MG63 (cell line): ENCODE results near the gene ZNF747. TPM values are rescaled to one million over a fixed set of nuclear protein-coding genes. Genes with fewer than 3 reads are reported as not detected.
"Not testable (repeated sequence)": the region's sequence is repeated elsewhere in the genome, so short reads cannot be mapped to it uniquely, and the experiment has no call there.

Source experiments
- DNase-seq: peaks from one replicate; pipeline ENCODE4 v3.0.0-alpha.2; 2020
- H3K27me3 ChIP-seq: fragments of 250-450 bp; sonication (Bioruptor Pico); 2 replicates; pipeline ENCODE4 v1.5.1; 2020; ENCODE audit warnings: mild to moderate bottlenecking, moderate library complexity
- H3K36me3 ChIP-seq: fragments of 250-450 bp; sonication (Bioruptor Pico); 2 replicates; pipeline ENCODE4 v1.5.1; 2020; ENCODE audit warnings: mild to moderate bottlenecking, moderate library complexity
- H3K4me3 ChIP-seq: fragments of 250-450 bp; sonication (Bioruptor Pico); 2 replicates; pipeline ENCODE4 v1.5.1; 2020; ENCODE audit warnings: mild to moderate bottlenecking, moderate library complexity
- H3K9me3 ChIP-seq: fragments of 250-450 bp; sonication (Bioruptor Pico); 2 replicates; pipeline ENCODE4 v1.5.1; 2020; ENCODE audit warnings: mild to moderate bottlenecking, moderate library complexity
- total RNA-seq: library from RNA; depleted of rRNA; stranded (reverse); fragments of >200 nt; shearing (Covaris generic); gene quantifications from 2 replicates; pipeline ENCODE4 v1.2.3, GENCODE V29; 2014; ENCODE audit warnings: low replicate concordance

The ZNF747 gene
- total RNA-seq, 1 experiment from 2014 or later = 27.9 TPM

DNA sequence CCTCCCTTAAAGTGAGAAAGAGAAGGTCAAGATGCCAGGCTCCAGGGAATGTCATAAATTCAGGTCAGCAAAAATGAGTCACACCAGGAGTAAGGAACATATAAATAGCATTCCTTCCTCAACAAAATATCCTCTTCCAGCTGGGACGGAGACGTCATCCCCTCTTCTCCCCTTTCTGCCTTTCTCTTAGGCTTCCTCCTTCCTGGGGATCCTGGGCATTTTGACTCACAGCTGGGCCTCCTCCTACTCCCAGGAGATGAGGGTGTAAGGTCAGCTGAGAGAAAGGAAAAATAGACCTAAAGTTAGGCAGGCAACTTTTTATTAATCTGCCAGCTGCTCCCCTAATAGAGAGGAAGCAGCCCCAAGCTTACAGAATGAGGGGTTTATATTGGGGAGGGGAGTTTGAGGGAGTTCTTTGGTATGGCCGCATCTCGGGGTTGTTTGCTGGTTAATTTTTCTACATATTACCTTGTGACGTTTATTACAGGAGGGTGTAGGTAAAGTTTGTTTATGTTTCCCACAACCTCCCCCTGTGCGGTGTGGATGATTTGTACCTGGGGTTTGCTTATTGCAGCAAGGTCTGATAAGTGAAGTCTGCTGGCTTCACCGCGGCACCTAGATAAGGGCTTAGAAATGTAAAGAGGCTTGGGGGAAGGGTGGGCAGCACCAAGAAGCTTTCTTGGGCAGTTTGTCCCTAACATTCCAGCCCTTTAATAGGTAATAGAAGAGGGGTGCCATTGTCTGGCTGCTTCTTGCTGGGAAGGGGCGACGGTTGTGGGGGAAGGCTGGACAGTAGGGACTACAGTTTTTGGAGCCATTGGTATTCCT is 7.1 kb upstream of the ZNF747 start:
- Histone ChIP-seq H3K27me3 (no peaks in the 10 kb centered on the region), H3K36me3 (peaks cover 3% of the 10 kb centered on the region), H3K4me3 (no peak overlapping the region), H3K9me3 (no peaks in the 10 kb centered on the region)
- no peak for DNase-seq

DNA sequence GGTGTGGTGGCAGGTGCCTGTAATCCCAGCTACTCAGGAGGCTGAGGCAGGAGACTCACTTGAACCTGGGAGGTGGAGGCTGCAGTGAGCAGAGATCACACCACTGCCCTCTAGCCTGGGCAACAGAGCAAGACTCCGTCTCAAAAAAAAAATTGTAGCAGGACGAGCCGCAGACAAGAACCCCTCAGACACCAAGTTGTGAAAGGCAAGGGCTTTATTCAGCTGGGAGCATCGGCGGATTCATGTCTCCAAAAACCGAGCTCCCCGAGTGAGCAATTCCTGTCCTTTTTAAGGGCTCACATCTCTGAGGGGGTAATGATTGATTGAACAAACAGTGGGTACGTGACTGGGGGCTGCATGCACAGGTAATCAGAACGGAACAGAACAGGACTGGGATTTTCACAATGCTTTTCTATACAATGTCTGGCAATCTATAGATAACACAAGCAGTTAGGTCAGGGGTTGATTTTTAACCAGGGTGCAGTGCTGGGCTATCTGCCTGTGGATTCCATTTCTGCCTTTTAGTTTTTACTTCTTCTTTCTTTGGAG is 6.3 kb upstream of the ZNF747 start:
- DNase-seq, H3K9me3 ChIP-seq, H3K4me3 ChIP-seq, H3K27me3 ChIP-seq, H3K36me3 ChIP-seq: not testable (repeated sequence)

DNA sequence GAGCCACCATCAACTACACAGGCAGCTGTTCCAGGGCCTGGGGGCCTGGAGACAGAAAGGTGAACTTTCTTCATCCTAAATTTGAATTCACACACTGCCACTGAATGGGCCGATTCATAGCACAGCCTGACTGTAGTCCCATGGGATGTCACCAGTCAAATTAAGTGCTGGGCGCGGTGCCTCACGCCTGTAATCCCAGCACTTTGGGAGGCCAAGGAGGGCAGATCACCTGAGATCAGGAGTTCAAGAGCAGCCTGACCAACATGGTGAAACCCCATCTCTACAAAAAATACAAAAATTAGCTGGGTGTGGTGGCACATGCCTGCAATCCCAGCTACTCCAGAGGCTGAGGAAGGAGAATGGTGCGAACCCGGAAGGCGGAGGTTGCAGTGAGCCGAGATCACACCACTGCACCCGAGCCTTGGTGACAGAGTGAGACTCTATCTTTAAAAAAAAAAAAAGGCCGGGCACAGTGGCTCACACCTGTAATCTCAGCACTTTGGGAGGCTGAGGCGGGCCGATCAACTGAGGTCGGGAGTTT is 5.4 kb upstream of the ZNF747 start:
- H3K27me3 ChIP-seq, H3K36me3 ChIP-seq, H3K4me3 ChIP-seq, H3K9me3 ChIP-seq, DNase-seq: not testable (repeated sequence)

DNA sequence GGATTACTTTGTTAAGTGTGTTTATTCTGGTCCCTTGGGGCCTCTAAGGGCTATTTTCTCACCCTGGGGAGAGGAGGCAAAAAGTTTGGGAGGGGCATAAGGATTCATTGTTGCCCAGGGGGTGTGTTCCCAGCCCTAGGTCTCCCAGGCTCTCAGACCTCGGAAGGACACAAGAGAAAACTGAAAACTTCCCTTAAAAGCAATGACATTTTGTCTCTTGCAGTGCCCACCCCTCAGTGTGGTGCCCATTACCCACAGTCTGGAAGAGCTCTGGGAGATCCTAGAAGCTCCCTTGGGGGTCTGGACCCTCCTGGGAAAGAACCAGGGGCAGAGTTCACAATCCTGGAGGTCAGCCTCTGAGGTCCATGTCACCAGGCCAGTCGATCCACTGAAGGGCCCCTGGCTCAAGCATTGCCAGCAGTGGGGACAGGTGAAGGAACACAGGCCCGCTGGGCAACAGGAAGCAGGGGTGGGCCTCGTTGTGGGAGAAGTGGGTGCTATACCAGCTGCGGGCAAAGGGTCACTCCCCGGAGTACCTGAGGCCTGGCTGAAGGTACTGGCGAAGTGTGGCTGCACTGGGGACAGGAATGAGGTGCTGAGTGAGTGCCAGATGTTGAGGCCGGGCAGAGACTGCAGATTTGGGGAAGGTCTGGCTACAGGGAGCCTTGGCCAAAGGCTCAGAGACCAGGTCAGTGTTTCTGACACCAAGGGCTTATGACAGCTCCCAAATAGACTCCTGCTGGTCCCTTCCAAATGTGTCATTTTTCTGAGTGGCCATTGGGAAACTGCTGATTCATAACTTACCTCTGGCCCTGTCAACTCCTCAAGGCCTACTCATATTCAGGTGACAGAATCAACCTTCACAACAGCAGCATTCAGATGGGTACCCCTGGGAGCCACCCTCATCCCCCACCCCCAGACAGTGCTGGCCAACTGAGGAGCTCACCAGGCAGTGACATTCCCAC is 4.6 kb upstream of the ZNF747 start:
- Histone ChIP-seq H3K9me3 (no peaks in the 10 kb centered on the region), H3K36me3 (peaks cover 5% of the 10 kb centered on the region), H3K27me3 (no peaks in the 10 kb centered on the region), H3K4me3 (no peak overlapping the region)
- DNase-seq = no peak

DNA sequence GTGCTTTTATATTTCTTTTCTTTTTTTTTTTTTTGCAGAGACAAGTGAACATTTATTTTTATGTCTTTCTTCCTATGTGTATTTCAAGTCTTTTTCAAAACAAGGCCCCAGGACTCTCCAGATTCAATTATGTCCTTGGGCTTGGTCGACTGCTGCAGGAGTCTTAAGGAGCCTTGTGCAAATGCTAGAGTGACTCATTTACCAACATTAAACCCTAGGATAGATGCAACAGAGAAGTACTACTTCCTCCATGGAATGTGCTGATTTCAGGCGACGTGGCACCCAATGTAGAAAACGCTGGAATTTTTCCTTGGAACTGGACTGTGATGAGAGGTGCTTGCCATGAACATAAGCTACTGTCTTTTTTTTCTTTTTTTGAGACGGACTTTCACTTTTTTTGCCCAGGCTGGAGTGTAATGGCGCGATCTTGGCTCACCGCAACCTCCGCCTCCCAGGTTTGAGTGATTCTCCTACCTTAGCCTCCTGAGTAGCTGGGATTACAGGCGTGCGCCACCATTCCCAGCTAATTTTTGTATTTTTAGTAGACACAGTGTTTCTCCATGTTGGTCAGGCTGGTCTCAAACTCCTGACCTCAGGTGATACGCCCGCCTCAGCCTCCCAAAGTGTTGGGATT is 1.9 kb upstream of the ZNF747 start:
- H3K36me3 ChIP-seq = peaks cover 24% of the 10 kb centered on the region
- DNase-seq, H3K27me3 ChIP-seq, H3K4me3 ChIP-seq, H3K9me3 ChIP-seq: not testable (repeated sequence)

DNA sequence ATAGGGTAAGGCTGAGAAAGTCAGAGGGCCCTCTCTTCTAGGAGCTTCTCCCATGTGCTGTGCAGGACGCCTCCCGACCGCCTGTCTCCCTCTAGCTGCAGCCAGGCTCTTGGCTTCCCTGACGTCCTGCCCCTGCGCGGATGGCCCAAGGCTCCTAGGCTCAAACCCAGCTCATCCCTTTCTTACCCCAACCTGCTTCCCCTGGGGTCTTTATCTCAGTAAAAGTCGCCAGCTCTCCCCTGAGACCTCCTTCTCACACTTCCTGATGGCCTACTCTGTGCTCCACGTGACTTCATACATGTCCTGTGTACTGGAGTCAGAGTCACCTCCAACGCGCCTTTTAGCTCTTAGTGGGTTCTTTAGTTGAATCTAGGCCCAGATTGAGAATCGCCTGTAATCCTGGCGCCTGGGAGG is 1.1 kb upstream of the ZNF747 start:
- peak; percentile 84 for DNase-seq
- Histone ChIP-seq H3K36me3 (peaks cover 31% of the 10 kb centered on the region), H3K4me3 (peak overlapping the region; percentile 68), H3K27me3 (no peaks in the 10 kb centered on the region), H3K9me3 (no peaks in the 10 kb centered on the region)

DNA sequence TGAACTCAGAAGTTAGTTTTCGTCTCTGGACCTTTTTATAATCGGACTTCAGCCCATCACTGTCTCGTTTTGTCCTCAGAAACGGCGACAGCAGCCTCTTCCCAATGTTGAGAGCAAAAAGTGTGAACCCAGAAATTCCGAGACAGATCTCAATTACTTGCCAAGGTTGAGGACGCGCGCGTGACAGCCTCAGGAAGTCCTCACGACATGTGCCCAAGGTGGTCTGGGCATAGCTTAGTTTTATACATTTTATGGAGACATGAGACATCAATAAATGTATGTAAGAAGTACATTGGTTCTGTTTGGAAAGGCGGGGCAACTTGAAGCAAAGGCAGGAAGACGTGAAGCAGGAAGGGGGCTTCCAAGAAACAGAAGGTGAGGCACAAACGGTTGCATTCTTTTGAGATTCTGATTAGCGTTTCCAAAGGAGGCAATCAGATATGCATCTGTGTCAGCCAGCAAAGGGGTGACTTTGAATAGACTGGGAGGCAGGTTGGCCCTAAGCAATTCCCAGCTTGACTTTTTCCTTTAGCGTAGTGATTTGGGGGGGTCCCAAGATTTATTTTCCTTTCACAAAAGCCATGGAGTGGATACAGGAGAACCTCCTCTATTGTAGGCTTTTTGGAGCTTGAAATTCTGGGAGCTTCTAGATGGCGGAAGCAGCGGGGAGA is 583 bp upstream of the ZNF747 start:
- Histone ChIP-seq H3K4me3 (peak overlapping the region; percentile 68), H3K9me3 (no peaks in the 10 kb centered on the region), H3K27me3 (no peaks in the 10 kb centered on the region), H3K36me3 (peaks cover 33% of the 10 kb centered on the region)
- no peak for DNase-seq

DNA sequence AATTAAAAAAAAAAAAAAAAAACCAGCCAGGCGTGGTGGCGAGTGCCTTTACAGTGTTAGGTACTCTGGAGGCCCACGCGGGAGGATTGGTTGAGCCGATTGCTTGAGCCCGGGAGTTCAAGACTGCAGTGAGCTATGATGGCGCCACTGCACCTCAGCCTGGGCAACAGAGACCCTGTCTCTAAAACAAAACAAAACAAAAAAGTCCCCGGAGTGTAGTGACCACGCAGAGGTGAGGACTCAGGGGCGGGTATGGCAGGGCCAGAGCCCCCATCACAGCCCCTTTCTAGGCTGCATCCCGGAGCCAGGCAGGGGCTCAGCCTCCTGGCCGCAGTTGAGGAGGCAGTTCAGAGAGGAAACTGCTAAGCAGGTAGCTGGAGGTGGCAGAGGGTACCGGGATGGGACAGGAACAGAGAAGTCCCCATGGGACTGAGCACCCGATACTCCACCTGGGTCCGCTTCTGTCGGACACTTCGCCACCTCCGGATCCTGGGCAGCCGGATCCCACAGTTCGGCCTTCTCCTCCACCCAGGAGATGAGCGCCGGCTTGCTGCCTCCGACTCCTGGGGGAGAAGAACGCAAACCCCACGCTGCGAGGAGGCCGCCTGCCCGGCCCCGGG is 800 bp downstream of the ZNF747 start:
- Histone ChIP-seq H3K36me3 (peaks cover 33% of the 10 kb centered on the region), H3K4me3 (peak overlapping the region; percentile 68), H3K27me3 (no peaks in the 10 kb centered on the region), H3K9me3 (no peaks in the 10 kb centered on the region)
- peak; percentile 17 for DNase-seq

DNA sequence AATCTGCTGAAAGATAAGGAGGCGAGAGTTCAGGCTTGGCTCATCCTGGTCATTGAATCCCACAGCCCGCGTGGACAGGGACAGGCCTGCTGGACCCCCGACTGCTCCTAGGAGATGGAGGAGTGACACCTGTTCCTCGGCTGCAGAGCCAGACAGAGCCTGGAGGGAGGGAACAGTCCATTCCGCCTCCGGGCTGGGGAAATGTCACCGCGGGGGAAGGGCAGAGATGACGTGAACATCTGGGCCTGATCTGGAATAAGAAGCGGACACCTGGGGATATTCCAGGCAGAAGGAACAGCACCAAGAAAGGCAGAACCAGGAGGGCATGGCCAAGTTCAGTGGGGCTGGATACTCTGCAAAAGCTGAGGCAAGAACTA is 1.5 kb downstream of the ZNF747 start:
- DNase-seq = no peak
- peak overlapping the region; percentile 68 for H3K4me3 ChIP-seq
- H3K9me3 ChIP-seq = no peaks in the 10 kb centered on the region
- peaks cover 33% of the 10 kb centered on the region for H3K36me3 ChIP-seq
- no peaks in the 10 kb centered on the region for H3K27me3 ChIP-seq

DNA sequence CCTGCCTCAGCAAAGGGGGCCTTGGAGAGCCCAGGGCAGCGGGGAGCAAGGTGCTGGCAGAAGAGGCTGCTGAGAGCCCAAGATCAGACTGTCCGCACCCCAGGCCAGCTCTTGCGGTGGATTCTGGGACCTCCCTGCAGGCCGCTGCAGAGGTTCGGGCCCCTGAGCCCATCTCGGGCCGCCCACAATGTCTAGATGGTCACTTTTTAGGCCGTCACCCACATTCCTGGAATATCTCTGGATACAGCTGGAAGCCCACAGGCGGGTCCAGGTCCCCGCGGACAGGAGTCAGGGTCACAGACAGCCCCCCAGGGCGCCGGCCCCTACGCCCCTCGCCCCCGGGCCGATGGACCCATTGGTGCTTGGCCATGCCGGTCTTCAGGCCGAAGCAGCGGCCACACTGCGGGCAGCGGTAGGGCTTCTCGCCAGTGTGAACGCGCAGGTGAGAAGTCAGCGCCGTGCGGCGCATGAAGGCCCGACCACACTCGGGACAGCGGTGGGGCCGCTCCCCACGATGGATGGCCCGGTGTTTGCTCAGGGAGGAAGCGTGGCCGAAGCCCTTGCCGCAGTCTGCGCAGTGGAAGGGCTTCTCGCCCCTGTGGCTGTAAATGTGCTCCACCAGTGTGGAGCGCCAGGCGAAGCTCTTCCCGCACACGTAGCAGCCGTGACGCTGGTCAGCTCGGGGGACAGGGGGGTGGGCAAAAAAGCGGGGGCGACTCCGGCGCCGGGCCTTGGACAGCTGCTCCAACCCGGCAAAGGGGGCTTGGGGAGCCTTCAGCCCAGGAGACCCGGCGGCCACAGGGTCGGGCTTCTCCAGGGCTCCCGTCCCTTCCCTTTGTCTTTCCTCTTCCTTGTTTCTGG is 2.1 kb downstream of the ZNF747 start:
- DNase-seq = no peak
- peaks cover 33% of the 10 kb centered on the region for H3K36me3 ChIP-seq
- no peak overlapping the region for H3K4me3 ChIP-seq

DNA sequence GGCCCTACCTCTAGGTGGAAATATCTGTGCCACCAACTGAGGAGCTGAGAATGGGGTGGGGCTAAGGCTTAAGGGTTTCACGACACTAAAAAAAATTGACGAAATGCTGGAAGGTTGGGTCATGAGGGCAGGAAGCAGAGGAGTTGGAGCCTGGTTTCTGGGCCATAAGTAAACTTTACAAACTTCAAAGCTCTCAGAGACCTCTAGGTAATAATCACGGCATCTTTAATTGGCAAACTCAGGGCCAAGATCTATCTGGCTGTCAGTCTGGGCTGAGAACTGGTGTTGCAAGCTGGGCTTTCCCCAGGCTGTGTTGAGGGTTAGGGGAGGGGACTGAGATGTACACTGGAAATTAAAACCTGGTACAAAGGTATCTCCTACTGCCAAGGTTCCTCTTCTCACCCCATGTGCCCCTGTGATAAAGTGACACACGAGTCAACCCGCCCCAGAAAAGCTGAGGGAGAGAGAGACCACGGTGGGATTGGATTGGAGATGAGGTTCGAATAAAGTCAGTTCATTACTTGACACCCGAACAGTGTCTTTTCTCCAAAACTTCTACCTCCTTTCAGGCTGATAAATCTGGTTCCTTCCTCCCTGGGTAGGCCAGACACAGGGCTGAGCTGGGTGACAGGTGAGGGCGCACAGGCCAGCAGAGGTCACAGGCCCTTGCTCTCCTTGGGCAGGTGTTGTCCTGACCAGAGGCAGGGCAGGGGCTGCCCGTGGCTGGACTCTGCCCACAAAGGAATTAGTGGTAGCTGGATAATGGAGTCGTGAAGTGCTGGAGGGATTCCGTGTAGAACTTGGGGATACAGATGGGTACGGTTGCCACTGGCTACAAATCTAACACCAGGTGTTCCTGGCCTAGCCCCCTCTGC is 4.3 kb downstream of the ZNF747 start:
- Histone ChIP-seq H3K36me3 (peaks cover 32% of the 10 kb centered on the region), H3K4me3 (no peak overlapping the region), H3K27me3 (no peaks in the 10 kb centered on the region), H3K9me3 (no peaks in the 10 kb centered on the region)
- no peak for DNase-seq

More for the DNA sequence above, 2.1 kb downstream of the ZNF747 start:
- no peaks in the 10 kb centered on the region for H3K9me3 ChIP-seq
- H3K27me3 ChIP-seq = no peaks in the 10 kb centered on the region

DNA sequence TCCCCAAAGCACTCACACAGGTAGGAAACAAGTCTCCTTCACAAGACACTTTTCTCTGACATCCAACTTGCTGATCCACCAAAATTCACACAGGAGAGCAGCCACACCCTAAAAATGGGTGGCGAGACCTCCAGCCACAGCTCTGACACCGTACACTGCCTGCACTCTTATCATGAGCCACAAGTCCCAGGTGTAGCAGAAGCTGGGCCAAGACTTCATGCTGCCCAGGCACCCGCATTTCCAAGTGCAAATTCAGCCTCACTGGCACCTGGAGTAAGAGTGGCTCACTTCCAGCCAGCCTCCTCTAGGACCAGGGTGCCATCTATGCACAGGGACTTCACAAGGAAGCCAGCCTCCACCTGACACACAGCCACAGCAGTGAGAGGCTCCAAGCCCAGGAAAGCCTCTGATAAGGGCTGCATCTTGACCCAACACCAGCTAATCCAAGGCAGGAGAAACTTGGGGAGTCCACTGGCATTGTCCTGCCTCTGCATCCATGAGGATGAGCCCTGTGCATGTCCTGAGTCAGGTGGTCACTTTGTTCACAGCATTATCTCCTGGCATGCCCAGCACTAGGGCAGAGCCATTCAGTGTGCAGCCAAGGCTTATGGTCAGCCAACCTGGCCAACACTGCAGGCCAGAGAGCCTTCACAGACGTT is 5.7 kb downstream of the ZNF747 start:
- no peaks in the 10 kb centered on the region for H3K27me3 ChIP-seq
- H3K4me3 ChIP-seq = no peak overlapping the region
- H3K36me3 ChIP-seq = peaks cover 45% of the 10 kb centered on the region
- H3K9me3 ChIP-seq = no peaks in the 10 kb centered on the region
- DNase-seq = no peak

DNA sequence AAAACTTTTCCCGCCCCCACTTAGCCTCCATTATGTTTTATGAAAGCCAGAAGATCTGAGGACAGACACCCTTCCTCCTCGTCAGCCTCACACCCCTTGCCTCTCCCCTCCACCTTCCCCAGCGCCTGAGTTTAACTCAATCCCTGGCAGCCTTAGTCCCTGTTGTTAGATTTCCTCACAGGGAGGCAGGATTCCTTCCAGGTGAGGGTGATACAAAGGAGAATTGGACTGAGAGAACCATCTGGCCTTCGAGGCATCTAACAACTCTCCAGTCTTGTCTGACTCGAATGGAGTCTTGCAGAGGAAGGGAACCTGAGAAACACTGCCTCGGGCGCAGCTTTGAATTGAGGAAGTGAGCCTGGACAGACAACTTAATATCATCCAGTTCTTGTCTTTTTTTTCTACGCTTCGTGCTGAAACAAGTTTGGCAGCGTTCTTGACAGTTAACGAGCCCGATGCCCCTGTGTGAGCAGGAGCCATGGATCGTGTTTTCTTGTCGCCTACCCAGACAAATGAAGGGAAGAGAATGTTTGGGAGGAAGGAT is 7.0 kb downstream of the ZNF747 start:
- DNase-seq = no peak
- Histone ChIP-seq H3K9me3 (no peaks in the 10 kb centered on the region), H3K27me3 (no peaks in the 10 kb centered on the region), H3K36me3 (peaks cover 39% of the 10 kb centered on the region), H3K4me3 (peak overlapping the region; percentile 95)
